ENCODE data around the gene RINL.
A peak's percentile ranks its signal among the peaks of the same experiment; 100 is the strongest.

The RINL gene

GRCh38 chr19:38836983-38837626, 41.0 kb downstream of the RINL start:
- DNase-seq: no peak
- Mint-ChIP-seq H3K9me3 (no peaks in the 10 kb centered on the region), H3K4me3 (no peak overlapping the region), H3K4me1 (peaks cover 12% of the 10 kb centered on the region), H3K27ac (peak overlapping the region; percentile 69), H3K27me3 (ENCODE audit: low read depth, poor library complexity) (peaks cover 7% of the 10 kb centered on the region), H3K36me3 (ENCODE audit: low read depth) (peaks cover 66% of the 10 kb centered on the region)
- no peak for TF ChIP-seq CTCF (IDR thresholded peaks at IDR 0.05)

GRCh38 chr19:38836159-38836982, 41.7 kb downstream of the RINL start:
- TF ChIP-seq CTCF (IDR thresholded peaks at IDR 0.05): no peak
- no peak overlapping the region for H3K4me3 Mint-ChIP-seq
- peak overlapping the region; percentile 77 for H3K27ac Mint-ChIP-seq
- peaks cover 14% of the 10 kb centered on the region for H3K4me1 Mint-ChIP-seq
- peaks cover 7% of the 10 kb centered on the region for H3K27me3 Mint-ChIP-seq (ENCODE audit: low read depth, poor library complexity)
- DNase-seq: no peak
- H3K9me3 Mint-ChIP-seq: no peaks in the 10 kb centered on the region
- H3K36me3 Mint-ChIP-seq (ENCODE audit: low read depth): peaks cover 63% of the 10 kb centered on the region

DNA sequence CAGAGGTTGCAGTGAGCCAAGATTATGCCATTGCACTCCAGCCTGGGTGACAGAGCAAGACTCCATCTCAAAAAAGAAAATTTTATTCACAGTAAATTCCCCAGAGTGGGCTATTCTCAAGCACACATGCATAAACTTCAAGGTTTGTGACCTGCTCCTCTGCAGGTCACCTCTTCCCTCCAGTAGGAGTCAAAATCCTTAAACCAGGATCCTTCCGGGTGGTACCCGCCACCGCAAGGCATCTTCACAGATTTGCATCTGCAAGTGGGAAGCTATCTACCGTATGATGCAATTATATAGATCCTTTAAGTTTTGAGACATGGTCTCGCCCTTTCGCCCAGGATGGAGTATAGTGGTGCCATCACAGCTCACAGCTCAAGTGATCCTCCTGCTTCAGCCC, 43.5 kb downstream of the RINL start:
- no peak for DNase-seq
- Mint-ChIP-seq H3K27me3 (ENCODE audit: low read depth, poor library complexity) (peaks cover 2% of the 10 kb centered on the region), H3K27ac (no peak overlapping the region)

DNA sequence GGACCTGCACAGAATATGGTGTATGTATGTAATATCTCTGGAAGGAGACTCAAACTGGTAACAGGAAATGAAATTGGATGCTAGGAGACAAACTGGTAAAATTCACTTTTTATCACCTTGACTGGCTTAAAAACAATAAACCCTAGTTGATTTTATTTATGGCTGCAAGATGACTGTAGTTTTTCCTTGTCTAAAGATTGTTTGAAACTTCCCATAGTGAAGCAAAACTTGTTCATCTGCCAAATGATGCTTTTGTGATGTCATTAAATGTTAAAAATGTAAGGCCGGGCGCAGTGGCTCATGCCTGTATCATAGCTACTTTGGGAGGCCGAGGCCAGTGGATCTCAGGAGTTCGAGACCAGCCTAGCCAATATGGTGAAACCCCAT, 44.0 kb downstream of the RINL start:
- Mint-ChIP-seq H3K27me3 (ENCODE audit: low read depth, poor library complexity) (peaks cover 2% of the 10 kb centered on the region), H3K4me3 (no peak overlapping the region), H3K4me1 (peaks cover 30% of the 10 kb centered on the region), H3K9me3 (no peaks in the 10 kb centered on the region), H3K36me3 (ENCODE audit: low read depth) (peaks cover 61% of the 10 kb centered on the region), H3K27ac (peak overlapping the region; percentile 84)
- no peak for DNase-seq
- no peak for TF ChIP-seq CTCF (IDR thresholded peaks at IDR 0.05)

More for the DNA sequence above, 43.5 kb downstream of the RINL start:
- H3K9me3 Mint-ChIP-seq: no peaks in the 10 kb centered on the region
- H3K36me3 Mint-ChIP-seq (ENCODE audit: low read depth): peaks cover 63% of the 10 kb centered on the region
- H3K4me1 Mint-ChIP-seq: peaks cover 30% of the 10 kb centered on the region
- no peak for TF ChIP-seq CTCF (IDR thresholded peaks at IDR 0.05)
- H3K4me3 Mint-ChIP-seq: no peak overlapping the region

DNA sequence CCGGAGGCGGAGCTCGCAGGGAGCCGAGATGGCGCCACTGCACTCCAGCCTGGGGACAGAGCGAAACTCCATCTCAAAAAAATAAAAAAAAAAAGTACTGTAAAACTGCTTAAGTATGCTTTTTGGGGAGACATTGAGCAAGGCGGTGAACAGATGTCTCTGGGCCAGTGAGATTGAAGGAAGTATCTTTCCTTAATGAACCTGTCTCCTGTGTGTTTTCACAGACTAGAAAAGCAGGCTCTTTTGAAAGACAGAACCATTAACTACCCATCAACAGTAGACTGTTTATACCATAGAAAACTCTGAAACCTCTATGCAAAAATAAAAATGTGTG, 45.0 kb downstream of the RINL start:
- H3K27ac Mint-ChIP-seq: peak overlapping the region; percentile 29
- peaks cover 59% of the 10 kb centered on the region for H3K36me3 Mint-ChIP-seq (ENCODE audit: low read depth)
- no peak overlapping the region for H3K4me3 Mint-ChIP-seq
- no peaks in the 10 kb centered on the region for H3K27me3 Mint-ChIP-seq (ENCODE audit: low read depth, poor library complexity)
- peaks cover 30% of the 10 kb centered on the region for H3K4me1 Mint-ChIP-seq
- TF ChIP-seq CTCF (IDR thresholded peaks at IDR 0.05): no peak
- DNase-seq: no peak
- H3K9me3 Mint-ChIP-seq: no peaks in the 10 kb centered on the region
